ENCODE results near the gene RD3L. TPM values are rescaled to one million over a fixed set of nuclear protein-coding genes. Genes with fewer than 3 reads are reported as not detected.

RD3L gene
- total and polyA plus RNA-seq, 10 of the 15 experiments (the other 5 are each of a cell fraction or from before 2014, with no cell fraction given), result not detected

- ChIA-PET POLR2A (no interaction called here), RAD21 (ENCODE audit: unreplicated experiment) (interaction anchor here (0.5 kb wide), 1 partner anchor 138 kb away, joined by 3 read pairs; no protein-coding TSS in a partner anchor), CTCF (no interaction called here), SMC1A (ENCODE audit: uncharacterized antibody, unreplicated experiment) (no interaction called here)
- no peak for FAIRE-seq
- in situ Hi-C loops (cut with MboI) (no loop called here), intact Hi-C loops (cut with micrococcal nuclease; ENCODE audit: unreplicated experiment) (no loop called here)
- H3K79me2 ChIP-seq (ENCODE audit: control insufficient read depth, insufficient read depth, low read length), result no peaks in the 10 kb centered on the region
- no peak for ATAC-seq
- TF ChIP-seq NFXL1 (IDR thresholded peaks at IDR 0.05; ENCODE audit: borderline replicate concordance) (no peak), ZSCAN29 (IDR thresholded peaks at IDR 0.05) (no peak), TAF1 (IDR thresholded peaks at IDR 0.05; ENCODE audit: borderline replicate concordance, low read depth, low read length) (no peak), SUZ12 (IDR thresholded peaks at IDR 0.05; ENCODE audit: unreplicated experiment) (no peak), CBX5 (IDR thresholded peaks at IDR 0.05; ENCODE audit: low read depth) (no peak), FOS (IDR thresholded peaks at IDR 0.05; ENCODE audit: borderline replicate concordance, extremely low read depth, insufficient read length) (no peak), ZBTB4 (CRISPR knock-in tag; IDR thresholded peaks at IDR 0.05) (no peak), MEF2B (IDR thresholded peaks at IDR 0.05; ENCODE audit: partially characterized antibody, poor library complexity, severe bottlenecking) (no peak), E2F8 (IDR thresholded peaks at IDR 0.05; ENCODE audit: low read depth, partially characterized antibody) (no peak), KDM1A (IDR thresholded peaks at IDR 0.05; ENCODE audit: borderline replicate concordance) (no peak), PAX8 (IDR thresholded peaks at IDR 0.05) (no peak), RFX5 (IDR thresholded peaks at IDR 0.05; ENCODE audit: low read depth, low read length) (no peak), ZBED1 (IDR thresholded peaks at IDR 0.05; ENCODE audit: borderline replicate concordance) (no peak), GABPA (IDR thresholded peaks at IDR 0.05; ENCODE audit: low read depth) (no peak), POLR2AphosphoS2 (IDR thresholded peaks at IDR 0.05; ENCODE audit: low read depth, low read length) (no peak), SREBF1 (IDR thresholded peaks at IDR 0.05; ENCODE audit: low read length) (no peak)
- TF ChIP-seq, protein P1, sequence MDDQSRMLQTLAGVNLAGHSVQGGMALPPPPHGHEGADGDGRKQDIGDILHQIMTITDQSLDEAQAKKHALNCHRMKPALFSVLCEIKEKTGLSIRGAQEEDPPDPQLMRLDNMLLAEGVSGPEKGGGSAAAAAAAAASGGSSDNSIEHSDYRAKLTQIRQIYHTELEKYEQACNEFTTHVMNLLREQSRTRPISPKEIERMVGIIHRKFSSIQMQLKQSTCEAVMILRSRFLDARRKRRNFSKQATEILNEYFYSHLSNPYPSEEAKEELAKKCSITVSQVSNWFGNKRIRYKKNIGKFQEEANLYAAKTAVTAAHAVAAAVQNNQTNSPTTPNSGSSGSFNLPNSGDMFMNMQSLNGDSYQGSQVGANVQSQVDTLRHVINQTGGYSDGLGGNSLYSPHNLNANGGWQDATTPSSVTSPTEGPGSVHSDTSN (IDR thresholded peaks at IDR 0.05; ENCODE audit: insufficient replicate concordance, low read depth, low read length), result no peak
- no peaks in the 10 kb centered on the region for H3K36me3 ChIP-seq (ENCODE audit: control insufficient read depth in 2 of 2, insufficient read depth in 2 of 2, low read length in 1 of 2)
- H3K4me2 ChIP-seq (ENCODE audit: control insufficient read depth, insufficient read depth), result no peak overlapping the region
- peaks cover 0 to 4% of the 10 kb centered on the region in 2 experiments; a peak in 2 of 4 replicates for H3K27me3 ChIP-seq (replicated peaks in 1 of 2; ENCODE audit: control insufficient read depth in 2 of 2, insufficient read depth in 2 of 2, low read length in 1 of 2)
- no peak for DNase-seq (ENCODE audit: low read depth, low spot score)
- H2AFZ ChIP-seq (ENCODE audit: control insufficient read depth, low read depth, low read length), result no peak overlapping the region
- H3K27ac ChIP-seq (ENCODE audit: control insufficient read depth, insufficient read depth), result no peak overlapping the region
- H3K9me3 ChIP-seq (replicated peaks; ENCODE audit: control insufficient read depth, insufficient read depth, low read length), result no peaks in the 10 kb centered on the region
- 45% methylated on average over 2 of the region's 2 CpGs for WGBS (ENCODE audit: insufficient coverage, insufficient replicate concordance, low lambda C conversion rate, missing lambda C conversion rate)
- H3K4me1 ChIP-seq (ENCODE audit: control insufficient read depth, insufficient read depth, low read length), result no peaks in the 10 kb centered on the region
- BruUV-seq (replicated peaks), result no TSS peak
- H3K4me3 ChIP-seq, result no peak overlapping the region
- H4K20me1 ChIP-seq (ENCODE audit: control insufficient read depth, insufficient read depth), result no peaks in the 10 kb centered on the region
- H3K9ac ChIP-seq (ENCODE audit: control insufficient read depth, insufficient read depth, low read length), result no peak overlapping the region
Observed at GRCh38 chr14:103948442-103948841, 6.1 kb upstream of the RD3L start.
